ENCODE results near the gene COL23A1. TPM values are rescaled to one million over a fixed set of nuclear protein-coding genes. Genes with fewer than 3 reads are reported as not detected.

COL23A1 gene
- total and polyA plus RNA-seq, 4 donors: 0.76 to 4.4 (median 1.3) TPM

DNA sequence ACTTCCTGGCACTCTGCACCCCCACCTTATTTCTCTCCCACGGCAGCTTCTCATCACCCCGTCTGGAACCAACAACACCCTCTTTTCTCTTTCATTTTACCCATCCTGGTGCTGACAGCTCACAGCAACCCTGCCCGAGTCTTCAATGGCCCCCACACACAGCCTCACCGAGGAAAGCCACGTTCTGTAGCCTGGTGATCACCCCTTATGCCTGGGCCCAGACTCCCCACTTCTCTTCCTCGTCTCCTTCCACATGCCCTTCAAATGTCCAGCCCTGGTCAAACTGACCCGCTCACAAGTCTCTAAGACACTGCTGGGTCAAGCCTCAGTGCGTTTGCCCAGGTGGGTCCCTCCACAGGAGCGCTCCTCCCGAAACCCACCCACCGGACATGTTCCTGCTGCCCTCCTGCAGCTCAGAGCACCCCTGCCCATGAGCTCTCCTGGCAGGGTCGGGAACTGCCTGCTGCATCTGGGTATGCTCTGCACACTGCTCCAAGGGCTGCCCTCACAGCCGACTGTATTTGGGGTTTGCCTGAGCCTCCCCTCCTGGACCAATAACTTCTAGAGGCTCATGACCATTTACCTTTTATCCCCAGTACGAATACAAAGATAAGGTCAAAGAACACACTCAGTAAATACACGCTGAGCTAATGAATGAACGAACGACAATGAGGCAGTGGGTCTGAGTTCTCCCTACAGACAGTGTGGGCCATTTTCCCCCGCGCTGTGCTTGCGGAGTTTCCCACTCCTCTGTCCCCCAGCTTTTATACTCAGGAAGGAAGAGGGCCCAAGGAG is 202.9 kb downstream of the COL23A1 start:
- TF ChIP-seq, protein P1, sequence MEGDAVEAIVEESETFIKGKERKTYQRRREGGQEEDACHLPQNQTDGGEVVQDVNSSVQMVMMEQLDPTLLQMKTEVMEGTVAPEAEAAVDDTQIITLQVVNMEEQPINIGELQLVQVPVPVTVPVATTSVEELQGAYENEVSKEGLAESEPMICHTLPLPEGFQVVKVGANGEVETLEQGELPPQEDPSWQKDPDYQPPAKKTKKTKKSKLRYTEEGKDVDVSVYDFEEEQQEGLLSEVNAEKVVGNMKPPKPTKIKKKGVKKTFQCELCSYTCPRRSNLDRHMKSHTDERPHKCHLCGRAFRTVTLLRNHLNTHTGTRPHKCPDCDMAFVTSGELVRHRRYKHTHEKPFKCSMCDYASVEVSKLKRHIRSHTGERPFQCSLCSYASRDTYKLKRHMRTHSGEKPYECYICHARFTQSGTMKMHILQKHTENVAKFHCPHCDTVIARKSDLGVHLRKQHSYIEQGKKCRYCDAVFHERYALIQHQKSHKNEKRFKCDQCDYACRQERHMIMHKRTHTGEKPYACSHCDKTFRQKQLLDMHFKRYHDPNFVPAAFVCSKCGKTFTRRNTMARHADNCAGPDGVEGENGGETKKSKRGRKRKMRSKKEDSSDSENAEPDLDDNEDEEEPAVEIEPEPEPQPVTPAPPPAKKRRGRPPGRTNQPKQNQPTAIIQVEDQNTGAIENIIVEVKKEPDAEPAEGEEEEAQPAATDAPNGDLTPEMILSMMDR (IDR thresholded peaks at IDR 0.05; ENCODE audit: control extremely low read depth, extremely low read depth): no peak
- ATAC-seq (ENCODE audit: insufficient read depth, low FRiP score) (no peak), DNase-seq (no peak)
- Histone ChIP-seq H3K9me3 (ENCODE audit: control insufficient read depth in 4 of 4, insufficient read depth in 3 of 4, low read length in 3 of 4) (no peaks in the 10 kb centered on the region), H3K27me3 (ENCODE audit: control insufficient read depth in 3 of 3, insufficient read depth in 3 of 3, low read length in 2 of 3) (peaks cover 0 to 22% (median 0%) of the 10 kb centered on the region in 3 donors), H3K4me3 (no peak overlapping the region), H3K4me1 (ENCODE audit: control insufficient read depth in 5 of 5, insufficient read depth in 5 of 5, low read length in 5 of 5) (peaks cover 0 to 38% (median 3%) of the 10 kb centered on the region in 5 donors), H3K36me3 (ENCODE audit: control insufficient read depth in 4 of 4, insufficient read depth in 4 of 4, low read length in 4 of 4) (no peaks in the 10 kb centered on the region), H3K9ac (ENCODE audit: insufficient read depth in 1 of 2, low read length in 2 of 2) (no peak overlapping the region), H3K27ac (ENCODE audit: low read depth in 1 of 2, low read length in 1 of 2) (no peak overlapping the region)
- WGBS, 2 donors: 73 to 81% methylated on average over 20 of the region's 20 CpGs

DNA sequence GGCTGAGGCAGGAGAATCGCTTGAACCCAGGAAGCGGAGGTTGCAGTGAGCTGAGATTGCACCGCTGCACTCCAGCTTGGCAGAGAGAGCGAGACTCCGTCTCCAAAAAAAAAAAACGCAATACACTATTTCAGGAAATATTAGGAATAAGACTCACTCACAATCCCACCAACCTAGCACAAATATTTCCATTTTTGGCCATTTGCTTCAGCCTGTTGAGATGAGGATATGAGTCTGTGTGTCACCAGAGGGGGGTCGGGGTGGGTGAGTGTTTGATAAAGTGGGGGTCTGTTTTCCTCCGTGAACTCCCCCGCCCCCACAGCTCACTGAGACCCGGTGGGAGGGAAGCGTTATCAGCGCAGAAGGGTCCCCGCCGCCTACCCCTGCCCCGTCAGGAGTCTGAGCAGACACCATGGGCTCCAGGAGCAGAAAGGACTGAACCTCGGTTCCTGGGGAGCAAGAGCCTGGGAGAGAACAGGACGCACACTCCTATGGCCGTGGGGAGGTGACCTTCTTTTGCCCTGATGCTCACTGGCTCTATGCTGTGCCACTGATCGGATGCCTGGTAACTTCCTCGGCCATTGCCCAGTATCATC is 203.8 kb downstream of the COL23A1 start:
- no peak for ATAC-seq (ENCODE audit: insufficient read depth, low FRiP score)
- peaks cover 0 to 42% (median 3%) of the 10 kb centered on the region in 5 donors for H3K4me1 ChIP-seq (ENCODE audit: control insufficient read depth in 5 of 5, insufficient read depth in 5 of 5, low read length in 5 of 5)
- no peaks in the 10 kb centered on the region for H3K9me3 ChIP-seq (ENCODE audit: control insufficient read depth in 4 of 4, insufficient read depth in 3 of 4, low read length in 3 of 4)
- no peak overlapping the region for H3K9ac ChIP-seq (ENCODE audit: insufficient read depth in 1 of 2, low read length in 2 of 2)
- no peak overlapping the region for H3K4me3 ChIP-seq
- WGBS, 2 donors: 79 to 81% methylated on average over 20 of the region's 20 CpGs
- H3K27me3 ChIP-seq (ENCODE audit: control insufficient read depth in 3 of 3, insufficient read depth in 3 of 3, low read length in 2 of 3): peaks cover 0 to 22% (median 0%) of the 10 kb centered on the region in 3 donors
- DNase-seq: no peak
- H3K27ac ChIP-seq (ENCODE audit: low read depth in 1 of 2, low read length in 1 of 2): no peak overlapping the region
- H3K36me3 ChIP-seq (ENCODE audit: control insufficient read depth in 4 of 4, insufficient read depth in 4 of 4, low read length in 4 of 4): no peaks in the 10 kb centered on the region
- TF ChIP-seq, protein P1 (IDR thresholded peaks at IDR 0.05; ENCODE audit: control extremely low read depth, extremely low read depth): no peak

DNA sequence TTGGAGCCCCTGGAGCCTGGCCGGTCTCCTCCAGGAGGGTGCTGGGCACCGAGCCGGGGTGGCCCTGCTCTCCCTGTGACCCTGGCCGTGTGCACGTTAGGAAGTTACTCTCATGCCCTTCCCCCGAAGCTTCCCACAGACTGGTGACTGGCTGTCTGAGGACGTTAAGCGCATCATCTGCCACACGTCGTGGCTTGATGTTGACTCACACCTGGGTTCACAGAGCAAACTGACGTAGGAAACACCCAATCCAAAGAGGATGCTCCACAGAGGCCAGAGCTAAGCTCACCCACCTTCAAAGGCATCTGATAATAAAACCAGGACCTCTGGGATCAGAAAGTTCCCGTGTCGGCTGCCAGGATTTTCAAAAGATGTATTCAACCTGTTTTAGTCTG is 204.7 kb downstream of the COL23A1 start:
- 53 to 67% methylated on average over 13 of the region's 13 CpGs for WGBS, 2 donors
- Histone ChIP-seq H3K4me3 (no peak overlapping the region), H3K36me3 (ENCODE audit: control insufficient read depth in 4 of 4, insufficient read depth in 4 of 4, low read length in 4 of 4) (no peaks in the 10 kb centered on the region), H3K27ac (ENCODE audit: low read depth in 1 of 2, low read length in 1 of 2) (no peak overlapping the region), H3K9me3 (ENCODE audit: control insufficient read depth in 4 of 4, insufficient read depth in 3 of 4, low read length in 3 of 4) (no peaks in the 10 kb centered on the region), H3K4me1 (ENCODE audit: control insufficient read depth in 5 of 5, insufficient read depth in 5 of 5, low read length in 5 of 5) (peaks cover 0 to 50% (median 3%) of the 10 kb centered on the region in 5 donors), H3K9ac (ENCODE audit: insufficient read depth in 1 of 2, low read length in 2 of 2) (no peak overlapping the region), H3K27me3 (ENCODE audit: control insufficient read depth in 3 of 3, insufficient read depth in 3 of 3, low read length in 2 of 3) (peaks cover 0 to 22% (median 0%) of the 10 kb centered on the region in 3 donors)
- ATAC-seq (ENCODE audit: insufficient read depth, low FRiP score) (no peak), DNase-seq (no peak)
- TF ChIP-seq, protein P1 (IDR thresholded peaks at IDR 0.05; ENCODE audit: control extremely low read depth, extremely low read depth): no peak
